GM10248 (cell line): ENCODE data around the gene VAC14.

Experiments used
- CTCF ChIA-PET: fragments of 300-600 bp; sonication (Branson Sonifier 250); formaldehyde crosslinking; extraction: SDS; loops from one replicate; lab custom pipeline; 2021; ENCODE audit warnings: antibody characterized with exemption; lab: Yijun Ruan, JAX
- POLR2A ChIA-PET: fragments of 350-650 bp; sonication (Branson Sonifier 250); formaldehyde crosslinking; extraction: SDS; loops from one replicate; lab custom pipeline; 2020; ENCODE audit warnings: antibody characterized with exemption; lab: Yijun Ruan, JAX
- DNase-seq: peaks from one replicate; pipeline ENCODE4 v3.0.0; 2012; ENCODE audit errors: extremely low spot score
- CTCF ChIP-seq: IDR thresholded peaks from 2 replicates; pipeline ENCODE4 v1.5.1; 2012; ENCODE audit warnings: mild to moderate bottlenecking, low read depth; ENCODE audit errors: extremely low read depth, missing control alignments, control extremely low read depth

Gene VAC14

GRCh38 chr16:70708366-70709246 lies 92.4 kb downstream of the VAC14 start:
- ChIA-PET CTCF (interaction anchor here (1.3 kb wide), 1 partner anchor 11 kb away, joined by 4 read pairs; no protein-coding TSS in a partner anchor), POLR2A (no interaction called here)
- no peak for TF ChIP-seq CTCF
- DNase-seq, result no peak

GRCh38 chr16:70706948-70707465 lies 94.0 kb downstream of the VAC14 start:
- DNase-seq, result no peak
- ChIA-PET CTCF (no interaction called here), POLR2A (no interaction called here)
- TF ChIP-seq CTCF, result no peak

- no peak for DNase-seq
- CTCF ChIA-PET, result no interaction called here
- no peak for TF ChIP-seq CTCF
- POLR2A ChIA-PET, result no interaction called here
Observed at GRCh38 chr16:70705056-70705455, 95.9 kb downstream of the VAC14 start.

- TF ChIP-seq CTCF, result no peak
- POLR2A ChIA-PET, result no interaction called here
- DNase-seq, result no peak
- CTCF ChIA-PET, result no interaction called here
Observed at GRCh38 chr16:70704586-70704985, 96.4 kb downstream of the VAC14 start.

GRCh38 chr16:70703835-70704381 lies 97.0 kb downstream of the VAC14 start:
- ChIA-PET CTCF (no interaction called here), POLR2A (no interaction called here)
- DNase-seq, result no peak
- TF ChIP-seq CTCF, result no peak

- TF ChIP-seq CTCF, result no peak
- DNase-seq, result no peak
- ChIA-PET CTCF (no interaction called here), POLR2A (no interaction called here)
Observed at GRCh38 chr16:70703041-70703834, 97.7 kb downstream of the VAC14 start.
